ENCODE measurements around the gene LUZP2. TPM values are rescaled to one million over a fixed set of nuclear protein-coding genes. Genes with fewer than 3 reads are reported as not detected.
A peak's percentile ranks its signal among the peaks of the same experiment; 100 is the strongest.

Gene LUZP2
- polyA plus RNA-seq, 1 donor (not counting 4 experiments of a cell fraction or from before 2014, with no cell fraction given) = 0.08 TPM

DNA sequence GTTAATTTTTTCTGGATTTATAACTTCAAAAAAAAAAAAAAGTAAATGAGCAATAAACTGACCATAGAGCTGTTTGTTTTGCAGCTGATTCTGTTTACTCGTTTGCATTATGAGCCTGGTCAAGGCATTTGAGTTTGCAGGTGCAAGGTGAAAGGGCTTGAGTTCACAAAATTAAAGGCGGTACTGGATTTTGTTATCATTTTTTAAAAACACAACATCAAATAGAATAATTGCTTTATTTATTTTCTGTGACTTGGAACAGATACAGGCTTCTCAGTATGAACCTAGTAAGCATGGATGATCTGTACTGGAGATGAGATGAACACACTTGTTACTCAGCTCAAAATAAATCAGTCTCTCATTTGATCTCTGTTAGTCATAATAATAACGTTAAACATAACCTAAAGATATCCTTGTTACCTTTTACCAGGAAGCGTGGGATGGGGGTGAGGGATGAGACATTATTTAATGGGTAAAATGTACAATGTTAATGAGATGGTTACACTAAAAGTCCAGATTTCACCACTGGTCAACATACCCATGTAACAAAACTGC, 137.8 kb downstream of the LUZP2 start:
- H3K9ac ChIP-seq (ENCODE audit: control insufficient read depth, extremely low read depth, insufficient read depth, low read length) = no peak overlapping the region
- H2AFZ ChIP-seq (ENCODE audit: control insufficient read depth, low read length) = no peak overlapping the region
- H3K27me3 ChIP-seq (ENCODE audit: control insufficient read depth, extremely low read depth, insufficient read depth, low read length) = no peaks in the 10 kb centered on the region
- no peaks in the 10 kb centered on the region for H3K36me3 ChIP-seq (ENCODE audit: control insufficient read depth in 2 of 2, extremely low read depth in 1 of 2, insufficient read depth in 2 of 2, low read length in 2 of 2)
- H4K20me1 ChIP-seq (ENCODE audit: control insufficient read depth, extremely low read depth, insufficient read depth, low read length) = no peaks in the 10 kb centered on the region
- H3K79me2 ChIP-seq (ENCODE audit: control insufficient read depth, insufficient read depth, low read length) = no peaks in the 10 kb centered on the region
- dilution Hi-C loops (cut with MboI; ENCODE audit: extremely low pct_ligation_motif_present, low sequenced_read_pairs) = no loop called here
- TF ChIP-seq, protein P1, sequence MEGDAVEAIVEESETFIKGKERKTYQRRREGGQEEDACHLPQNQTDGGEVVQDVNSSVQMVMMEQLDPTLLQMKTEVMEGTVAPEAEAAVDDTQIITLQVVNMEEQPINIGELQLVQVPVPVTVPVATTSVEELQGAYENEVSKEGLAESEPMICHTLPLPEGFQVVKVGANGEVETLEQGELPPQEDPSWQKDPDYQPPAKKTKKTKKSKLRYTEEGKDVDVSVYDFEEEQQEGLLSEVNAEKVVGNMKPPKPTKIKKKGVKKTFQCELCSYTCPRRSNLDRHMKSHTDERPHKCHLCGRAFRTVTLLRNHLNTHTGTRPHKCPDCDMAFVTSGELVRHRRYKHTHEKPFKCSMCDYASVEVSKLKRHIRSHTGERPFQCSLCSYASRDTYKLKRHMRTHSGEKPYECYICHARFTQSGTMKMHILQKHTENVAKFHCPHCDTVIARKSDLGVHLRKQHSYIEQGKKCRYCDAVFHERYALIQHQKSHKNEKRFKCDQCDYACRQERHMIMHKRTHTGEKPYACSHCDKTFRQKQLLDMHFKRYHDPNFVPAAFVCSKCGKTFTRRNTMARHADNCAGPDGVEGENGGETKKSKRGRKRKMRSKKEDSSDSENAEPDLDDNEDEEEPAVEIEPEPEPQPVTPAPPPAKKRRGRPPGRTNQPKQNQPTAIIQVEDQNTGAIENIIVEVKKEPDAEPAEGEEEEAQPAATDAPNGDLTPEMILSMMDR (optimal IDR thresholded peaks at IDR 0.05 in 1 of 3, IDR thresholded peaks at IDR 0.05 in 1 of 3, conservative IDR thresholded peaks at IDR 0.05 in 1 of 3; ENCODE audit: extremely low read depth in 1 of 3, insufficient read depth in 2 of 3, low read length in 3 of 3) = no peak
- TF ChIP-seq EZH2 (IDR thresholded peaks at IDR 0.05; ENCODE audit: low read length) = no peak
- H3K9me1 ChIP-seq (ENCODE audit: control insufficient read depth, extremely low read depth, insufficient read depth, low read length) = no peaks in the 10 kb centered on the region
- no peaks in the 10 kb centered on the region for H3K9me3 ChIP-seq (ENCODE audit: control insufficient read depth, low read depth, low read length)
- no peak overlapping the region for H3K4me3 ChIP-seq (ENCODE audit: control insufficient read depth in 2 of 3, extremely low read depth in 1 of 3, insufficient read depth in 2 of 3, low read depth in 1 of 3, low read length in 3 of 3)
- FAIRE-seq (no peak), DNase-seq (ENCODE audit: low read depth, low spot score) (no peak)
- H3K4me1 ChIP-seq (ENCODE audit: control insufficient read depth, extremely low read depth, insufficient read depth, low read length) = peaks cover 10% of the 10 kb centered on the region
- H3K27ac ChIP-seq (ENCODE audit: control insufficient read depth, insufficient read depth, low read length) = no peak overlapping the region
- H3K4me2 ChIP-seq (ENCODE audit: control insufficient read depth, extremely low read depth, insufficient read depth, low read depth, low read length) = no peak overlapping the region

- H3K9ac ChIP-seq (ENCODE audit: control insufficient read depth, extremely low read depth, insufficient read depth, low read length) = no peak overlapping the region
- H4K20me1 ChIP-seq (ENCODE audit: control insufficient read depth, extremely low read depth, insufficient read depth, low read length) = no peaks in the 10 kb centered on the region
- H3K27me3 ChIP-seq (ENCODE audit: control insufficient read depth, extremely low read depth, insufficient read depth, low read length) = no peaks in the 10 kb centered on the region
- no peak overlapping the region for H3K4me2 ChIP-seq (ENCODE audit: control insufficient read depth, extremely low read depth, insufficient read depth, low read depth, low read length)
- peak; percentile 34 for FAIRE-seq
- H3K27ac ChIP-seq (ENCODE audit: control insufficient read depth, insufficient read depth, low read length) = no peak overlapping the region
- dilution Hi-C loops (cut with MboI; ENCODE audit: extremely low pct_ligation_motif_present, low sequenced_read_pairs) = no loop called here
- H3K9me3 ChIP-seq (ENCODE audit: control insufficient read depth, low read depth, low read length) = no peaks in the 10 kb centered on the region
- H2AFZ ChIP-seq (ENCODE audit: control insufficient read depth, low read length) = no peak overlapping the region
- no peaks in the 10 kb centered on the region for H3K9me1 ChIP-seq (ENCODE audit: control insufficient read depth, extremely low read depth, insufficient read depth, low read length)
- DNase-seq (ENCODE audit: low read depth, low spot score) = no peak
- H3K79me2 ChIP-seq (ENCODE audit: control insufficient read depth, insufficient read depth, low read length) = no peaks in the 10 kb centered on the region
- no peak for TF ChIP-seq EZH2 (IDR thresholded peaks at IDR 0.05; ENCODE audit: low read length)
- TF ChIP-seq, protein P1 (optimal IDR thresholded peaks at IDR 0.05 in 1 of 3, IDR thresholded peaks at IDR 0.05 in 1 of 3, conservative IDR thresholded peaks at IDR 0.05 in 1 of 3; ENCODE audit: extremely low read depth in 1 of 3, insufficient read depth in 2 of 3, low read length in 3 of 3) = no peak
- H3K4me3 ChIP-seq (ENCODE audit: control insufficient read depth in 2 of 3, extremely low read depth in 1 of 3, insufficient read depth in 2 of 3, low read depth in 1 of 3, low read length in 3 of 3) = no peak overlapping the region
- H3K36me3 ChIP-seq (ENCODE audit: control insufficient read depth in 2 of 2, extremely low read depth in 1 of 2, insufficient read depth in 2 of 2, low read length in 2 of 2) = no peaks in the 10 kb centered on the region
- peaks cover 10% of the 10 kb centered on the region for H3K4me1 ChIP-seq (ENCODE audit: control insufficient read depth, extremely low read depth, insufficient read depth, low read length)
These were observed 138.9 kb downstream of the LUZP2 start for GRCh38 chr11:24635588-24636290.
